H9 (cell line): ENCODE measurements around the gene UTP25. TPM values are rescaled to one million over a fixed set of nuclear protein-coding genes. Genes with fewer than 3 reads are reported as not detected.

Source experiments
- DNase-seq: peaks from one replicate; pipeline ENCODE4 v3.0.0-alpha.2; 2017
- H2AFZ ChIP-seq: one replicate; pipeline ENCODE4 v1.6.1; 2013; ENCODE audit warnings: mild to moderate bottlenecking, low read length, control low read depth, moderate library complexity
- H2AK5ac ChIP-seq: 2 replicates; pipeline ENCODE4 v1.6.1; 2013; ENCODE audit warnings: low read length, control low read depth, mixed read lengths; ENCODE audit not compliant: insufficient read length
- H2BK120ac ChIP-seq: one replicate; pipeline ENCODE4 v1.6.1; 2013; ENCODE audit warnings: low read depth, mild to moderate bottlenecking, low read length, control low read depth, inconsistent platforms; ENCODE audit not compliant: poor library complexity, severe bottlenecking
- H2BK12ac ChIP-seq: 2 replicates; pipeline ENCODE4 v1.6.1; 2013; ENCODE audit warnings: low read length, control low read depth, mixed read lengths, low read depth; ENCODE audit not compliant: insufficient read length
- H2BK15ac ChIP-seq: 2 replicates; pipeline ENCODE4 v1.6.1; 2013; ENCODE audit warnings: low read depth, low read length, control low read depth
- H2BK20ac ChIP-seq: one replicate; pipeline ENCODE4 v1.6.1; 2013; ENCODE audit warnings: low read depth, mild to moderate bottlenecking, low read length, control low read depth, inconsistent platforms; ENCODE audit not compliant: poor library complexity, severe bottlenecking
- H2BK5ac ChIP-seq: 2 replicates; pipeline ENCODE4 v1.6.1; 2013; ENCODE audit warnings: low read length, control low read depth, mixed read lengths; ENCODE audit not compliant: insufficient read length
- H3K14ac ChIP-seq: 2 replicates; pipeline ENCODE4 v1.6.1; 2013; ENCODE audit warnings: low read length, control low read depth; ENCODE audit not compliant: insufficient read depth
- H3K18ac ChIP-seq: 2 replicates; pipeline ENCODE4 v1.6.1; 2013; ENCODE audit warnings: low read depth, mild to moderate bottlenecking, mixed read lengths, low read length, control low read depth; ENCODE audit not compliant: insufficient read length
- H3K23ac ChIP-seq: 2 replicates; pipeline ENCODE4 v1.6.1; 2013; ENCODE audit warnings: low read length, control low read depth, mixed read lengths, low read depth; ENCODE audit not compliant: insufficient read length
- H3K23me2 ChIP-seq: 2 replicates; pipeline ENCODE4 v1.6.1; 2013; ENCODE audit warnings: low read depth, mild to moderate bottlenecking, mixed read lengths, low read length, control low read depth; ENCODE audit not compliant: insufficient read length, poor library complexity, severe bottlenecking
- H3K27ac ChIP-seq: 2 replicates; pipeline ENCODE4 v1.5.1; 2013; ENCODE audit warnings: low read length, control low read depth, mixed read lengths, low read depth; ENCODE audit not compliant: insufficient read length
- H3K27me3 ChIP-seq: 2 replicates; pipeline ENCODE4 v1.6.1; 2013; ENCODE audit warnings: low read length, control low read depth, inconsistent platforms; ENCODE audit not compliant: insufficient read depth
- H3K4ac ChIP-seq: 2 replicates; pipeline ENCODE4 v1.6.1; 2013; ENCODE audit warnings: low read depth, mild to moderate bottlenecking, control low read depth, inconsistent platforms, low read length, moderate library complexity
- H3K4me1 ChIP-seq: 2 replicates; pipeline ENCODE4 v1.6.1; 2013; ENCODE audit warnings: low read length, control low read depth, inconsistent platforms; ENCODE audit not compliant: insufficient read depth
- H3K4me2 ChIP-seq: 2 replicates; pipeline ENCODE4 v1.6.1; 2013; ENCODE audit warnings: low read length, control low read depth, mixed read lengths; ENCODE audit not compliant: insufficient read length, insufficient read depth
- H3K56ac ChIP-seq: 2 replicates; pipeline ENCODE4 v1.6.1; 2013; ENCODE audit warnings: low read depth, mild to moderate bottlenecking, mixed read lengths, low read length, control low read depth; ENCODE audit not compliant: insufficient read length
- H3K79me1 ChIP-seq: 2 replicates; pipeline ENCODE4 v1.6.1; 2013; ENCODE audit warnings: low read depth, mild to moderate bottlenecking, moderate library complexity, low read length, control low read depth, inconsistent platforms; ENCODE audit not compliant: insufficient read depth, poor library complexity, severe bottlenecking
- H3K79me2 ChIP-seq: 2 replicates; pipeline ENCODE4 v1.6.1; 2013; ENCODE audit warnings: low read length, control low read depth, inconsistent platforms; ENCODE audit not compliant: insufficient read depth
- H3K9ac ChIP-seq: 2 replicates; pipeline ENCODE4 v1.6.1; 2013; ENCODE audit warnings: low read length, control low read depth, mixed read lengths; ENCODE audit not compliant: insufficient read length; ENCODE audit errors: extremely low read depth
- H3K9me3 ChIP-seq: one replicate; pipeline ENCODE4 v1.6.1; 2013; ENCODE audit warnings: low read depth, low read length, inconsistent platforms; ENCODE audit not compliant: control insufficient read depth
- H3T11ph ChIP-seq: one replicate; pipeline ENCODE4 v1.6.1; 2013; ENCODE audit warnings: mild to moderate bottlenecking, low read length, control low read depth, inconsistent platforms
- H4K20me1 ChIP-seq: one replicate; pipeline ENCODE4 v1.6.1; 2013; ENCODE audit not compliant: control insufficient read depth, insufficient read length, insufficient read depth
- H4K5ac ChIP-seq: 2 replicates; pipeline ENCODE4 v1.6.1; 2013; ENCODE audit warnings: low read depth, mild to moderate bottlenecking, mixed read lengths, low read length, control low read depth; ENCODE audit not compliant: insufficient read length
- H4K8ac ChIP-seq: replicated peaks from 2 replicates; pipeline ENCODE4 v1.6.1; 2013; ENCODE audit warnings: low read length, control low read depth, mixed read lengths, low read depth; ENCODE audit not compliant: insufficient read length
- H4K91ac ChIP-seq: 2 replicates; pipeline ENCODE4 v1.6.1; 2013; ENCODE audit warnings: low read depth, mild to moderate bottlenecking, moderate library complexity, mixed read lengths, low read length, control low read depth; ENCODE audit not compliant: insufficient read length
- H3K27ac Mint-ChIP-seq, 3 experiments: 2 replicates in 2 of 3; 3 replicates in 1 of 3; pipeline ENCODE4 v1.8.0; 2020 to 2021; ENCODE audit warnings: mixed read lengths in 3 of 3, mild to moderate bottlenecking in 1 of 3, moderate library complexity in 1 of 3
- H3K27me3 Mint-ChIP-seq: 2 replicates; pipeline ENCODE4 v1.8.0; 2021; ENCODE audit warnings: low read depth, mild to moderate bottlenecking, moderate library complexity, mixed read lengths
- H3K36me3 Mint-ChIP-seq, 3 experiments: 2 replicates in 2 of 3; 3 replicates in 1 of 3; pipeline ENCODE4 v1.8.0; 2020 to 2021; ENCODE audit warnings: low read depth in 3 of 3, mixed read lengths in 3 of 3; ENCODE audit not compliant: insufficient read depth in 1 of 3
- H3K4me1 Mint-ChIP-seq, 2 experiments: 2 replicates each; pipeline ENCODE4 v1.8.0; 2020; ENCODE audit warnings: mixed read lengths in 2 of 2
- H3K4me3 Mint-ChIP-seq, 2 experiments: 2 replicates in 1 of 2; 3 replicates in 1 of 2; pipeline ENCODE4 v1.8.0; 2020 to 2021; ENCODE audit warnings: mild to moderate bottlenecking in 2 of 2, mixed read lengths in 2 of 2, moderate library complexity in 1 of 2
- H3K9me3 Mint-ChIP-seq, 2 experiments: 2 replicates in 1 of 2; 3 replicates in 1 of 2; pipeline ENCODE4 v1.8.0; 2020; ENCODE audit warnings: mild to moderate bottlenecking in 2 of 2, mixed read lengths in 2 of 2, moderate library complexity in 1 of 2
- WGBS: extraction: QIAGEN DNeasy Blood & Tissue Kit; methylation state at CpG from one replicate; pipeline ENCODE4 v1.1.7; 2013; ENCODE audit warnings: missing lambda C conversion rate, low lambda C conversion rate, mixed read lengths; ENCODE audit not compliant: insufficient read length; ENCODE audit errors: extremely low coverage; 5-methylcytosine and 5-hydroxymethylcytosine counted together
- total RNA-seq: library from RNA; stranded (reverse); gene quantifications from 2 replicates; pipeline ENCODE4 v1.2.1, GENCODE V29; 2021
- TF ChIP-seq, protein P1 (sequence below): fragments of 200-600 bp; sonication (generic); conservative IDR thresholded peaks from 3 replicates; pipeline ENCODE4 v1.8.0; 2021; ENCODE audit warnings: antibody characterized with exemption, mild to moderate bottlenecking

Gene UTP25
- total RNA-seq, 1 experiment from 2014 or later: 12.9 TPM

DNA sequence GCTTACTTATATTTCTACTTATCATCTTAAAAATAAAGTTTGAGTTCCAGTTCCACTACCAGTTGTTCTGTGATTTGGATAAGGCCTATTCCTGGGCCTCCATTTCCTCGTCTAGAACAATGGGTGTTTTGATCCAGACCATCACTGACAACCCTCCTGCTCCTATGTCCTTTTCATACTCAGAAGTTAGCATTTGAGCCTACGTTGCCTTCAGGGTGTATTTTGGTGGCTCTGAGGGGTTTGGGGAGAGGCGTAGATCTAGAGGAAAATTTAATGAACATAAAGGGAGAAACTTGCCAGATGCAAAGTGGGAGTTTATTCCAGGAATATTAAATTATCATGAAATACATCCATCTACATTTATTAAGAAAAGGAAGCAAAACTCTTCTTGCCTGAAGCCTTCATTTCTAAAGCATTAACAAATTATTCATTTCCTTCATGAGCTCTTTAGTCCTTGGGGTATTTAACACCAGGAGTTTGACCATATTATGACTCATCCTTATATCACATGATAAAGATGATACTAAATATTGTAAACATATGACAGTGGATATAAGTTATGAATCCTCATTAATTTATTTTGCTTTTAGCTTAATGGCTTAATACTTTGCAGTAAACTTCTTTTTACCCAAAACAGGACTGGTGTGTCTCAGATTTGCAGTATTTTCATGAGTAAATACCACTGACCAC is 63.0 kb downstream of the UTP25 start:
- Histone ChIP-seq H3K23ac (no peak overlapping the region), H4K20me1 (no peaks in the 10 kb centered on the region), H3K23me2 (no peaks in the 10 kb centered on the region), H2BK12ac (no peak overlapping the region), H3T11ph (no peak overlapping the region), H2BK15ac (no peak overlapping the region), H3K79me1 (no peaks in the 10 kb centered on the region), H3K27ac (no peak overlapping the region), H3K14ac (no peak overlapping the region), H3K4ac (no peak overlapping the region), H2BK20ac (no peak overlapping the region), H3K9ac (no peak overlapping the region), H4K8ac (no peak overlapping the region), H4K91ac (no peak overlapping the region), H2BK120ac (no peak overlapping the region), H3K56ac (no peak overlapping the region), H3K18ac (no peak overlapping the region), H3K4me1 (no peaks in the 10 kb centered on the region), H3K9me3 (no peaks in the 10 kb centered on the region), H4K5ac (no peak overlapping the region), H2AK5ac (no peak overlapping the region), H2BK5ac (no peak overlapping the region), H3K4me2 (no peak overlapping the region), H3K79me2 (no peaks in the 10 kb centered on the region), H2AFZ (no peak overlapping the region), H3K27me3 (no peaks in the 10 kb centered on the region)
- no peak for DNase-seq
- Mint-ChIP-seq H3K4me3 (no peak overlapping the region), H3K4me1 (peaks cover 0 to 2% of the 10 kb centered on the region in 2 experiments; a peak in 1 of 4 replicates), H3K27me3 (peaks cover 2% of the 10 kb centered on the region; the same call in 1 of the 2 replicates), H3K36me3 (no peaks in the 10 kb centered on the region), H3K27ac (no peak overlapping the region), H3K9me3 (no peaks in the 10 kb centered on the region)
- no CpG with 5 or more reads among the region's 3 CpGs for WGBS
- TF ChIP-seq, protein P1, sequence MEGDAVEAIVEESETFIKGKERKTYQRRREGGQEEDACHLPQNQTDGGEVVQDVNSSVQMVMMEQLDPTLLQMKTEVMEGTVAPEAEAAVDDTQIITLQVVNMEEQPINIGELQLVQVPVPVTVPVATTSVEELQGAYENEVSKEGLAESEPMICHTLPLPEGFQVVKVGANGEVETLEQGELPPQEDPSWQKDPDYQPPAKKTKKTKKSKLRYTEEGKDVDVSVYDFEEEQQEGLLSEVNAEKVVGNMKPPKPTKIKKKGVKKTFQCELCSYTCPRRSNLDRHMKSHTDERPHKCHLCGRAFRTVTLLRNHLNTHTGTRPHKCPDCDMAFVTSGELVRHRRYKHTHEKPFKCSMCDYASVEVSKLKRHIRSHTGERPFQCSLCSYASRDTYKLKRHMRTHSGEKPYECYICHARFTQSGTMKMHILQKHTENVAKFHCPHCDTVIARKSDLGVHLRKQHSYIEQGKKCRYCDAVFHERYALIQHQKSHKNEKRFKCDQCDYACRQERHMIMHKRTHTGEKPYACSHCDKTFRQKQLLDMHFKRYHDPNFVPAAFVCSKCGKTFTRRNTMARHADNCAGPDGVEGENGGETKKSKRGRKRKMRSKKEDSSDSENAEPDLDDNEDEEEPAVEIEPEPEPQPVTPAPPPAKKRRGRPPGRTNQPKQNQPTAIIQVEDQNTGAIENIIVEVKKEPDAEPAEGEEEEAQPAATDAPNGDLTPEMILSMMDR: no peak
